Activated B cell treated with CpG ODN at 0.5 μM for 24 hours (primary cell): ENCODE measurements around the gene TSPAN15. TPM values are rescaled to one million over a fixed set of nuclear protein-coding genes. Genes with fewer than 3 reads are reported as not detected.

Source experiments
- ATAC-seq: fragments of 200-7000 bp; cut with Tn5 transposase; one replicate; pipeline ENCODE4 v1.10.0; 2021; ENCODE audit warnings: low read depth, mild to moderate bottlenecking, moderate library complexity
- CTCF ChIA-PET: fragments of 350-600 bp; sonication (Branson Sonifier 250); formaldehyde crosslinking; loops from one replicate; lab custom pipeline; 2021; ENCODE audit warnings: antibody characterized with exemption; lab: Charles Lee
- POLR2A ChIA-PET: fragments of 350-600 bp; sonication (Branson Sonifier 250); formaldehyde crosslinking; loops from one replicate; lab custom pipeline; 2021; ENCODE audit warnings: antibody characterized with exemption; lab: Charles Lee
- DNase-seq: peaks from one replicate; pipeline ENCODE4 v3.0.0; 2022
- H3K27ac Mint-ChIP-seq: one replicate; pipeline ENCODE4 v1.8.0; 2020; ENCODE audit warnings: mixed read lengths
- H3K27me3 Mint-ChIP-seq: one replicate; pipeline ENCODE4 v1.8.0; 2021; ENCODE audit warnings: mixed read lengths
- H3K36me3 Mint-ChIP-seq: one replicate; pipeline ENCODE4 v1.8.0; 2021; ENCODE audit warnings: low read depth, mixed read lengths
- H3K4me1 Mint-ChIP-seq: one replicate; pipeline ENCODE4 v1.8.0; 2021; ENCODE audit warnings: mixed read lengths
- H3K4me3 Mint-ChIP-seq: one replicate; pipeline ENCODE4 v1.8.0; 2020; ENCODE audit warnings: mild to moderate bottlenecking, mixed read lengths
- H3K9me3 Mint-ChIP-seq: one replicate; pipeline ENCODE4 v1.8.0; 2020; ENCODE audit warnings: mixed read lengths
- intact Hi-C: fragments of 100-400 bp; cut with micrococcal nuclease; formaldehyde crosslinking; loops from one replicate; pipeline ENCODE4 v1.15.1; 2024
- total RNA-seq: library from RNA; stranded (reverse); gene quantifications from 2 replicates; pipeline ENCODE4 v1.2.3, GENCODE V29; 2022
- TF ChIP-seq, protein P1 (sequence below): fragments of 200-600 bp; IDR thresholded peaks from one replicate; pipeline ENCODE4 v1.8.0; 2022; ENCODE audit warnings: antibody characterized with exemption, mild to moderate bottlenecking

Gene TSPAN15
- total RNA-seq, 1 donor from 2014 or later, result 0.35 TPM

DNA sequence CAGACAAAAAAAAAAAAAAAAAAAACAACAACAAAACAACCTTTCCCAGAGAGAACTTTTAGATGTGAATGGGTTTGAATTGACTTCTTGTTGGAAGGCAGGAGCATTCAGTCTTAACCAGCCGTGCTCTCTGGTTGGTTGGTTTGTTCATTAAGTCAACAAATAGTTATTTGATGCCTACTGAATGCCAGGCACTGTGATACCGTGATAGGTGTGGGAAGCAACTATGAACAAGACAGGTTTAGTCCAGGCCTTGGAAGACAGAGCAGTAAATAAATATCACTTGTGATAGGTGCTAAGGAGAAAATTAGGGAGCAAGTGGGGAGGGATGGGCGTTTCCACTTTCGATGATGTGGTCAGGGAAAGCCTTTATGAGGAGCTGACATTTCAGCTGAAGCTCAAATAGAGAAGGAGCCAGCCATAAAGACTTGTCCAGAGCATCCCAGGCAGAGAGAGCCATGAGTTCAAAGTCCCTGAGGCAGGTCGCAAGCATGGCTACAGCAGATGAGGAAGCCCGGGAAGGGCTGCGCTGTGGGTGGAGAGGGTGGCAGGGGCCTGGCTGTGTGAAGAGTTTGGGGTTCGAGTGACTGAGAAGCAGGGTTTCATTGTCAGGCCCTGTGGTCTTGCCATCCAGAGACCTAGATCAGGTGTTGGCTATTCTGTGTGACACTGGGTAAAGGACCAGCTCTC lies 8.0 kb downstream of the TSPAN15 start:
- no peak overlapping the region for H3K27ac Mint-ChIP-seq
- CTCF ChIA-PET, result no interaction called here
- H3K36me3 Mint-ChIP-seq, result no peaks in the 10 kb centered on the region
- no peaks in the 10 kb centered on the region for H3K9me3 Mint-ChIP-seq
- TF ChIP-seq, protein P1, sequence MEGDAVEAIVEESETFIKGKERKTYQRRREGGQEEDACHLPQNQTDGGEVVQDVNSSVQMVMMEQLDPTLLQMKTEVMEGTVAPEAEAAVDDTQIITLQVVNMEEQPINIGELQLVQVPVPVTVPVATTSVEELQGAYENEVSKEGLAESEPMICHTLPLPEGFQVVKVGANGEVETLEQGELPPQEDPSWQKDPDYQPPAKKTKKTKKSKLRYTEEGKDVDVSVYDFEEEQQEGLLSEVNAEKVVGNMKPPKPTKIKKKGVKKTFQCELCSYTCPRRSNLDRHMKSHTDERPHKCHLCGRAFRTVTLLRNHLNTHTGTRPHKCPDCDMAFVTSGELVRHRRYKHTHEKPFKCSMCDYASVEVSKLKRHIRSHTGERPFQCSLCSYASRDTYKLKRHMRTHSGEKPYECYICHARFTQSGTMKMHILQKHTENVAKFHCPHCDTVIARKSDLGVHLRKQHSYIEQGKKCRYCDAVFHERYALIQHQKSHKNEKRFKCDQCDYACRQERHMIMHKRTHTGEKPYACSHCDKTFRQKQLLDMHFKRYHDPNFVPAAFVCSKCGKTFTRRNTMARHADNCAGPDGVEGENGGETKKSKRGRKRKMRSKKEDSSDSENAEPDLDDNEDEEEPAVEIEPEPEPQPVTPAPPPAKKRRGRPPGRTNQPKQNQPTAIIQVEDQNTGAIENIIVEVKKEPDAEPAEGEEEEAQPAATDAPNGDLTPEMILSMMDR, result no peak
- H3K4me3 Mint-ChIP-seq, result no peak overlapping the region
- POLR2A ChIA-PET, result no interaction called here
- DNase-seq, result no peak
- H3K4me1 Mint-ChIP-seq, result no peaks in the 10 kb centered on the region
- ATAC-seq, result no peak
- H3K27me3 Mint-ChIP-seq, result no peaks in the 10 kb centered on the region
- intact Hi-C loops, result no loop called here

DNA sequence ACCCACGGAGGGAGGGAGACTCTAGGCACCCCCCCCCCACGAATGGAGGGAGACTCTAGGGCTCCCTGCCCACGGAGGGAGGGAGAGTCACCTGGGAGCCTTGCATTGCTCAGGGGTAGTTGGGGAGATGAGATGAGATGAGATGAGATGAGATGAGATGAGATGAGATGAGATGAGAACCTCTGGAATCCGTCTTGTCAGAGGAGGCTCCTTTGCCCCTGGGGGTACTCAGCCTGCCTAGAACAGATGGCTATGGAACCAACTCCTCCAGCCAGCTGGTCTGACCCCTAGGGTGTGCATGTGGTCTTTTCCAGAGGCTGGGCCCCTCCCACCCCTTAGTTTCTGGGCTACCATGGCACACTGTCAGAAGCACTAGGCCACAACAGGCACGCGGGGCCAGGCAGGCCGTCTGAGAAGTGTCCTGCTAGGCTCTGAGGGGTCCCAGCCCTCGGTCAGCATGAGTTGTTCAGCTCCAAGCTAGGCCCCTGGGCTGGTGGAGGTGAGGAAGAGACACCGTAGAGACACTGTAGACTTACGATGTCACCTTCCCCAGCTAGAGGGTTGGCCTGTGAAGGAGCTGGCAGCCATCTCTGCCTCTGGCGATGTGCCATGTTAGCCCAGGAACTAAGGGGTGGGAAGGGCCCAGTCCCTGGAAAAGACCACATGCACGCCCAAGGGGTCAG lies 8.8 kb downstream of the TSPAN15 start:
- Mint-ChIP-seq H3K9me3 (no peaks in the 10 kb centered on the region), H3K36me3 (no peaks in the 10 kb centered on the region), H3K4me1 (no peaks in the 10 kb centered on the region), H3K27ac (no peak overlapping the region), H3K27me3 (no peaks in the 10 kb centered on the region), H3K4me3 (no peak overlapping the region)
- CTCF ChIA-PET, result no interaction called here
- DNase-seq (no peak), ATAC-seq (no peak)
- POLR2A ChIA-PET, result no interaction called here
- TF ChIP-seq, protein P1, result no peak
- intact Hi-C loops, result no loop called here

GRCh38 chr10:69460576-69461242 lies 9.4 kb downstream of the TSPAN15 start:
- Mint-ChIP-seq H3K4me1 (no peaks in the 10 kb centered on the region), H3K27me3 (no peaks in the 10 kb centered on the region), H3K36me3 (no peaks in the 10 kb centered on the region), H3K4me3 (no peak overlapping the region), H3K27ac (no peak overlapping the region), H3K9me3 (no peaks in the 10 kb centered on the region)
- DNase-seq, result no peak
- ChIA-PET POLR2A (no interaction called here), CTCF (no interaction called here)
- no peak for ATAC-seq
- TF ChIP-seq, protein P1, result no peak
- intact Hi-C loops, result no loop called here

DNA sequence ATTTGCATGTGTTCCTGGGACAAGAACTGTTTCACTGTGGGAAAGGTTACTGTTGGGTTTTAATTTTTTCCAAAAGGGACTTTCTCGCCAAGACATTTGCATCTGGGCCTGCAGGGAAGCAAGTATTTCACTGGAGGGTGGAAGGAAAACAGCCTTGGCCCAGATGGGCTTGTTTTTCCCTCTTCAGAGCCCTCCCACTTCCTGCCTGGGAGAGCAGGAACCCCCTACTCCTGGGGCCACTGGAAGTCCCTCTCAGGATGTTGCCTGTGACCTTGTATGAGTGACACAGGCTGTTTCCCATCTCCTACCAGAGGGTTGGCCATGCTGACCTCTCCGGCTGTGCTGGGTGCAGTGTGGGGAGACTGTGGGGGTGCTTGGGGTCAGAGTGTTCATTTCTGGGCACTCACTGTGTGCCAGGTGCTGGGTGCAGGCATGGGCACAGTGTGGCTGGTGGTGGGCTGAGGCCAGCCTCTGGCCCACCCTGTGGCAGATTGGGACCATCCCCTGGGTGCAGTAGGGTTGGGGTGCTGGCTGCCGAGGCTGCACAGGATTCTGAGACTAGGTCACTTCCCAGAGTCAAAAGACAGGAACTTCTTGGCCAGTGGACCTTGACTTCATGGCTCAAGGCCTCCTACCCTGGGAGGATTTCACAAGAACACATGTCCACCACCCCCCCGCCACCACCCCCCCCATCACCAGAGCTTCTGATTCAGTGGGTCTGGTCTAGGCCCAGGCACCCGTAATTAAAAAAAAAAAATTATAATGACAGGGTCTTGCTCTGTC lies 10.2 kb downstream of the TSPAN15 start:
- Mint-ChIP-seq H3K9me3 (no peaks in the 10 kb centered on the region), H3K27me3 (no peaks in the 10 kb centered on the region), H3K27ac (no peak overlapping the region), H3K4me3 (no peak overlapping the region), H3K36me3 (no peaks in the 10 kb centered on the region), H3K4me1 (no peaks in the 10 kb centered on the region)
- DNase-seq (no peak), ATAC-seq (no peak)
- intact Hi-C loops, result no loop called here
- TF ChIP-seq, protein P1, result no peak
- POLR2A ChIA-PET, result no interaction called here
- CTCF ChIA-PET, result no interaction called here
